PC-3 (cell line): ENCODE results near the gene ARHGAP15. TPM values are rescaled to one million over a fixed set of nuclear protein-coding genes. Genes with fewer than 3 reads are reported as not detected.

Experiments used
- ATAC-seq: fragments of 200-7000 bp; cut with Tn5 transposase; 2 replicates; pipeline ENCODE4 v1.9.1; 2020; ENCODE audit warnings: mild to moderate bottlenecking, moderate library complexity
- BruUV-seq: library from RNA; stranded (reverse); fragments of 400-500 nt; replicated peaks from 2 replicates; lab custom pipeline; 2021; lab: Mats Ljungman, UMichigan
- CTCF ChIA-PET: fragments of 300-600 bp; sonication (Branson Sonifier 250); formaldehyde crosslinking; loops from one replicate; lab custom pipeline; 2022; ENCODE audit warnings: antibody characterized with exemption; lab: Charles Lee
- POLR2A ChIA-PET: fragments of 300-600 bp; sonication (Branson Sonifier 250); formaldehyde crosslinking; loops from one replicate; lab custom pipeline; 2022; ENCODE audit warnings: antibody characterized with exemption; ENCODE audit not compliant: unreplicated experiment; lab: Charles Lee
- DNase-seq: peaks from one replicate; pipeline ENCODE4 v3.0.0-alpha.2; 2015
- H2AFZ ChIP-seq: fragments of 300-600 bp; sonication (generic); 2 replicates; pipeline ENCODE4 v1.6.0; 2016; ENCODE audit warnings: antibody characterized with exemption, low read length
- H3F3A ChIP-seq: fragments of 300-600 bp; sonication (generic); one replicate; pipeline ENCODE4 v1.6.0; 2017; ENCODE audit warnings: antibody characterized with exemption, low read length, control low read depth, mild to moderate bottlenecking; ENCODE audit not compliant: unreplicated experiment
- H3K27ac ChIP-seq: fragments of 300-600 bp; sonication (generic); 2 replicates; pipeline ENCODE4 v1.5.1; 2016; ENCODE audit warnings: mild to moderate bottlenecking, low read length
- H3K27me3 ChIP-seq: fragments of 300-600 bp; sonication (generic); 2 replicates; pipeline ENCODE4 v1.6.1; 2016; ENCODE audit warnings: low read length, mixed read lengths
- H3K36me3 ChIP-seq: fragments of 300-600 bp; sonication (generic); 2 replicates; pipeline ENCODE4 v1.6.1; 2016; ENCODE audit warnings: low read depth, mixed run types, low read length, mixed read lengths
- H3K4me1 ChIP-seq: fragments of 300-600 bp; sonication (generic); 2 replicates; pipeline ENCODE4 v1.5.1; 2016; ENCODE audit warnings: low read length; ENCODE audit not compliant: insufficient read depth
- H3K4me2 ChIP-seq: fragments of 300-600 bp; sonication (generic); 2 replicates; pipeline ENCODE4 v1.6.0; 2016; ENCODE audit warnings: low read length
- H3K4me3 ChIP-seq: fragments of 300-600 bp; sonication (generic); 2 replicates; pipeline ENCODE4 v1.5.1; 2016; ENCODE audit warnings: mild to moderate bottlenecking, low read length, mixed read lengths
- H3K79me2 ChIP-seq: fragments of 300-600 bp; sonication (generic); 2 replicates; pipeline ENCODE4 v1.6.1; 2017; ENCODE audit warnings: low read length, mixed read lengths
- H3K9ac ChIP-seq: fragments of 300-600 bp; sonication (generic); 2 replicates; pipeline ENCODE4 v1.6.0; 2016; ENCODE audit warnings: mild to moderate bottlenecking, low read length
- H3K9me2 ChIP-seq: fragments of 300-600 bp; sonication (generic); replicated peaks from 2 replicates; pipeline ENCODE4 v1.6.1; 2016; ENCODE audit warnings: mixed run types, low read length, mixed read lengths
- H3K9me3 ChIP-seq: fragments of 300-600 bp; sonication (generic); 2 replicates; pipeline ENCODE4 v1.6.1; 2016; ENCODE audit warnings: low read length, mixed read lengths
- H4K20me1 ChIP-seq: fragments of 300-600 bp; sonication (generic); 2 replicates; pipeline ENCODE4 v1.6.1; 2016; ENCODE audit warnings: low read length, mixed read lengths
- CTCF ChIP-seq: fragments of 300-600 bp; sonication (generic); conservative IDR thresholded peaks from 2 replicates; pipeline ENCODE4 v1.5.1; 2017; ENCODE audit warnings: antibody characterized with exemption, low read depth, mild to moderate bottlenecking, low read length
- EZH2 ChIP-seq: fragments of 300-600 bp; sonication (generic); IDR thresholded peaks from one replicate; pipeline ENCODE4 v1.6.1; 2017; ENCODE audit warnings: antibody characterized with exemption, mild to moderate bottlenecking, low read length; ENCODE audit not compliant: unreplicated experiment
- EZH2phosphoT487 ChIP-seq: fragments of 300-600 bp; sonication (generic); IDR thresholded peaks from 2 replicates; pipeline ENCODE4 v1.6.1; 2018; ENCODE audit warnings: mild to moderate bottlenecking, antibody characterized with exemption, low read length, borderline replicate concordance
- intact Hi-C: fragments of 100-400 bp; cut with micrococcal nuclease; formaldehyde crosslinking; loops from 2 replicates; pipeline ENCODE4 v1.9.0; 2023
- total RNA-seq: library from RNA; depleted of rRNA; stranded (reverse); fragments of >200 nt; gene quantifications from 2 replicates; pipeline ENCODE4 v1.2.3, GENCODE V29; 2014

The ARHGAP15 gene
- total RNA-seq, 1 experiment from 2014 or later, result not detected

GRCh38 chr2:143801561-143801960 is 672.3 kb downstream of the ARHGAP15 start:
- Histone ChIP-seq H3K79me2 (no peaks in the 10 kb centered on the region), H2AFZ (no peak overlapping the region), H3K9me3 (no peaks in the 10 kb centered on the region), H3K4me3 (no peak overlapping the region), H3K27ac (no peak overlapping the region), H3K36me3 (no peaks in the 10 kb centered on the region), H3K9me2 (no peaks in the 10 kb centered on the region), H3K4me2 (peak overlapping the region; percentile 41; the same call in 1 of the 2 replicates), H3F3A (no peaks in the 10 kb centered on the region), H3K4me1 (peaks cover 9% of the 10 kb centered on the region), H3K27me3 (no peaks in the 10 kb centered on the region), H4K20me1 (no peaks in the 10 kb centered on the region), H3K9ac (no peak overlapping the region)
- no peak for DNase-seq
- no TSS peak for BruUV-seq
- ChIA-PET POLR2A (no interaction called here), CTCF (no interaction called here)
- ATAC-seq, result no peak; the same call in 1 of the 2 replicates
- intact Hi-C loops, result no loop called here
- TF ChIP-seq EZH2 (no peak), EZH2phosphoT487 (no peak), CTCF (no peak)

GRCh38 chr2:143802242-143802641 is 673.0 kb downstream of the ARHGAP15 start:
- no TSS peak for BruUV-seq
- Histone ChIP-seq H3K9ac (no peak overlapping the region), H3K79me2 (no peaks in the 10 kb centered on the region), H2AFZ (0 out of 2 replicates have a peak overlapping the region, but pooled peaks have one; percentile 36), H4K20me1 (no peaks in the 10 kb centered on the region), H3K36me3 (no peaks in the 10 kb centered on the region), H3F3A (no peaks in the 10 kb centered on the region), H3K4me3 (no peak overlapping the region), H3K9me3 (no peaks in the 10 kb centered on the region), H3K4me2 (peak overlapping the region; percentile 41; the same call in 1 of the 2 replicates), H3K27ac (no peak overlapping the region), H3K27me3 (no peaks in the 10 kb centered on the region), H3K4me1 (peaks cover 9% of the 10 kb centered on the region), H3K9me2 (no peaks in the 10 kb centered on the region)
- POLR2A ChIA-PET, result no interaction called here
- intact Hi-C loops, result no loop called here
- TF ChIP-seq CTCF, result no peak
- TF ChIP-seq EZH2, result no peak
- no peak for TF ChIP-seq EZH2phosphoT487
- CTCF ChIA-PET, result no interaction called here
- ATAC-seq, result peak; percentile 82
- peak; percentile 58 for DNase-seq

- Histone ChIP-seq H3K9me3 (no peaks in the 10 kb centered on the region), H3K9me2 (no peaks in the 10 kb centered on the region), H4K20me1 (no peaks in the 10 kb centered on the region), H3K36me3 (no peaks in the 10 kb centered on the region), H3K4me2 (0 out of 2 replicates have a peak overlapping the region, but pooled peaks have one; percentile 41), H3K79me2 (no peaks in the 10 kb centered on the region), H3K9ac (no peak overlapping the region), H3K27ac (no peak overlapping the region), H2AFZ (0 out of 2 replicates have a peak overlapping the region, but pooled peaks have one; percentile 36), H3F3A (no peaks in the 10 kb centered on the region), H3K4me3 (no peak overlapping the region), H3K27me3 (no peaks in the 10 kb centered on the region), H3K4me1 (peaks cover 9% of the 10 kb centered on the region)
- intact Hi-C loops, result no loop called here
- ChIA-PET POLR2A (no interaction called here), CTCF (no interaction called here)
- TF ChIP-seq CTCF (no peak), EZH2phosphoT487 (no peak), EZH2 (no peak)
- ATAC-seq (no peak), DNase-seq (no peak)
- BruUV-seq, result no TSS peak
Measured at GRCh38 chr2:143802871-143803650, 673.8 kb downstream of the ARHGAP15 start.
